Natural killer cell (primary cell): ENCODE results near the gene KRTAP9-7. TPM values are rescaled to one million over a fixed set of nuclear protein-coding genes. Genes with fewer than 3 reads are reported as not detected.
A peak's percentile ranks its signal among the peaks of the same experiment; 100 is the strongest.

Experiments
- ATAC-seq, 3 donors: fragments of 150-1000 bp in 2 of 3; fragments of 200-7000 bp in 1 of 3; cut with Tn5 transposase; 1 replicate in 1 of 3; 2 replicates in 2 of 3; pipeline ENCODE4 v1.10.0; 2021; ENCODE audit warnings: mild to moderate bottlenecking in 2 of 3, moderate library complexity in 2 of 3
- DNase-seq, 2 donors: peaks; one replicate each; pipeline versions ENCODE4 v3.0.0 to v3.0.0-alpha.2; 2013 to 2021; ENCODE audit warnings: mixed read lengths in 1 of 2
- H3K27ac ChIP-seq: one replicate; pipeline ENCODE4 v1.5.1; 2013; ENCODE audit warnings: mild to moderate bottlenecking, low read length
- H3K27me3 ChIP-seq: one replicate; pipeline ENCODE4 v1.6.1; 2013; ENCODE audit warnings: low read length; ENCODE audit not compliant: control insufficient read depth, insufficient read depth
- H3K36me3 ChIP-seq: one replicate; pipeline ENCODE4 v1.6.1; 2013; ENCODE audit warnings: low read length; ENCODE audit not compliant: control insufficient read depth, insufficient read depth
- H3K4me1 ChIP-seq: one replicate; pipeline ENCODE4 v1.6.1; 2013; ENCODE audit warnings: low read length; ENCODE audit not compliant: control insufficient read depth, insufficient read depth
- H3K4me3 ChIP-seq: one replicate; pipeline ENCODE4 v1.5.1; 2013; ENCODE audit warnings: low read length
- H3K9me3 ChIP-seq: one replicate; pipeline ENCODE4 v1.6.1; 2013; ENCODE audit warnings: low read length; ENCODE audit not compliant: control insufficient read depth, insufficient read depth
- H3K27ac Mint-ChIP-seq, 2 donors: one replicate each; pipeline ENCODE4 v1.8.0; 2022; ENCODE audit warnings: mild to moderate bottlenecking in 2 of 2, mixed read lengths in 2 of 2, moderate library complexity in 1 of 2
- H3K27me3 Mint-ChIP-seq, 2 donors: one replicate each; pipeline ENCODE4 v1.8.0; 2022; ENCODE audit warnings: low read depth in 2 of 2, mixed read lengths in 2 of 2
- H3K36me3 Mint-ChIP-seq: one replicate; pipeline ENCODE4 v1.8.0; 2022; ENCODE audit warnings: mixed read lengths
- H3K4me1 Mint-ChIP-seq, 2 donors: one replicate each; pipeline ENCODE4 v1.8.0; 2022; ENCODE audit warnings: mixed read lengths in 2 of 2
- H3K4me3 Mint-ChIP-seq: one replicate; pipeline ENCODE4 v1.8.0; 2022; ENCODE audit warnings: mild to moderate bottlenecking, moderate library complexity, mixed read lengths
- H3K9me3 Mint-ChIP-seq, 2 donors: one replicate each; pipeline ENCODE4 v1.8.0; 2022; ENCODE audit warnings: mixed read lengths in 2 of 2
- CTCF ChIP-seq: fragments of 200-600 bp; IDR thresholded peaks from one replicate; pipeline ENCODE4 v1.8.0; 2022; ENCODE audit warnings: antibody characterized with exemption
- WGBS: methylation state at CpG from one replicate; pipeline ENCODE4 v1.1.7; 2013; ENCODE audit warnings: missing lambda C conversion rate; ENCODE audit not compliant: insufficient coverage; 5-methylcytosine and 5-hydroxymethylcytosine counted together
- intact Hi-C: fragments of 100-400 bp; cut with micrococcal nuclease; formaldehyde crosslinking; loops from one replicate; pipeline ENCODE4 v1.14.2; 2022
- total RNA-seq, 4 donors: library from RNA; stranded (reverse); fragments of 120-200 nt in 1 of 4; gene quantifications; one replicate each; pipeline versions ENCODE4 v1.2.3 to v1.2.4, GENCODE V29; 2013 to 2022

Gene KRTAP9-7
- total RNA-seq, 3 donors from 2014 or later (not counting 1 experiment from before 2014, with no cell fraction given): not detected

GRCh38 chr17:41284043-41284442, 8.5 kb downstream of the KRTAP9-7 start:
- 86% methylated on average over 2 of the region's 3 CpGs for WGBS

GRCh38 chr17:41284546-41284945, 9.0 kb downstream of the KRTAP9-7 start:
- Histone ChIP-seq H3K27ac (no peak overlapping the region), H3K4me3 (no peak overlapping the region), H3K36me3 (no peaks in the 10 kb centered on the region), H3K4me1 (no peaks in the 10 kb centered on the region), H3K9me3 (no peaks in the 10 kb centered on the region), H3K27me3 (no peaks in the 10 kb centered on the region)
- H3K4me3 Mint-ChIP-seq: no peak overlapping the region
- no peak overlapping the region for H3K27ac Mint-ChIP-seq
- no peaks in the 10 kb centered on the region for H3K9me3 Mint-ChIP-seq
- WGBS: 13% methylated on average over 2 of the region's 2 CpGs
- no peaks in the 10 kb centered on the region for H3K4me1 Mint-ChIP-seq
- TF ChIP-seq CTCF: no peak
- DNase-seq: peak in 1 of 2 donors; percentile 4
- no peak for ATAC-seq
- peaks cover 14 to 35% of the 10 kb centered on the region in 2 donors for H3K27me3 Mint-ChIP-seq
- H3K36me3 Mint-ChIP-seq: no peaks in the 10 kb centered on the region
- intact Hi-C loops: no loop called here

More at GRCh38 chr17:41284043-41284442, 8.5 kb downstream of the KRTAP9-7 start:
- Mint-ChIP-seq H3K4me1 (no peaks in the 10 kb centered on the region), H3K36me3 (no peaks in the 10 kb centered on the region), H3K9me3 (no peaks in the 10 kb centered on the region), H3K27me3 (peaks cover 16 to 40% of the 10 kb centered on the region in 2 donors), H3K4me3 (no peak overlapping the region), H3K27ac (no peak overlapping the region)
- no peaks in the 10 kb centered on the region for H3K27me3 ChIP-seq
- H3K9me3 ChIP-seq: no peaks in the 10 kb centered on the region
- no peak overlapping the region for H3K4me3 ChIP-seq
- ATAC-seq: no peak
- intact Hi-C loops: no loop called here
- TF ChIP-seq CTCF: no peak
- no peak overlapping the region for H3K27ac ChIP-seq
- DNase-seq: peak in 1 of 2 donors; percentile 1
- no peaks in the 10 kb centered on the region for H3K36me3 ChIP-seq
- H3K4me1 ChIP-seq: no peaks in the 10 kb centered on the region

GRCh38 chr17:41287050-41287449, 11.6 kb downstream of the KRTAP9-7 start:
- Histone ChIP-seq H3K27ac (no peak overlapping the region), H3K4me3 (no peak overlapping the region), H3K27me3 (no peaks in the 10 kb centered on the region), H3K9me3 (no peaks in the 10 kb centered on the region), H3K36me3 (no peaks in the 10 kb centered on the region), H3K4me1 (no peaks in the 10 kb centered on the region)
- no peaks in the 10 kb centered on the region for H3K9me3 Mint-ChIP-seq
- H3K4me1 Mint-ChIP-seq: no peaks in the 10 kb centered on the region
- H3K27ac Mint-ChIP-seq: no peak overlapping the region
- TF ChIP-seq CTCF: no peak
- H3K4me3 Mint-ChIP-seq: no peak overlapping the region
- ATAC-seq (no peak), DNase-seq (peak in 1 of 2 donors; percentile 0)
- WGBS: 67% methylated on average over 3 of the region's 3 CpGs
- peaks cover 16 to 28% of the 10 kb centered on the region in 2 donors for H3K27me3 Mint-ChIP-seq
- intact Hi-C loops: no loop called here
- H3K36me3 Mint-ChIP-seq: no peaks in the 10 kb centered on the region

- Mint-ChIP-seq H3K4me3 (no peak overlapping the region), H3K27me3 (peaks cover 18 to 20% of the 10 kb centered on the region in 2 donors), H3K4me1 (no peaks in the 10 kb centered on the region), H3K9me3 (no peaks in the 10 kb centered on the region), H3K27ac (no peak overlapping the region), H3K36me3 (no peaks in the 10 kb centered on the region)
- no peaks in the 10 kb centered on the region for H3K9me3 ChIP-seq
- ATAC-seq: no peak
- H3K27ac ChIP-seq: no peak overlapping the region
- intact Hi-C loops: no loop called here
- H3K27me3 ChIP-seq: no peaks in the 10 kb centered on the region
- no peak overlapping the region for H3K4me3 ChIP-seq
- H3K36me3 ChIP-seq: no peaks in the 10 kb centered on the region
- no peaks in the 10 kb centered on the region for H3K4me1 ChIP-seq
- peak in 1 of 2 donors; percentile 0 for DNase-seq
- 83% methylated on average over 1 of the region's 1 CpG for WGBS
- TF ChIP-seq CTCF: no peak
Observed at GRCh38 chr17:41294016-41294415, 18.5 kb downstream of the KRTAP9-7 start.
